Hippocampal formation (tissue), 2 donors: ENCODE measurements around the gene TRPM3.
"Not testable (repeated sequence)": the region's sequence is repeated elsewhere in the genome, so short reads cannot be mapped to it uniquely, and the experiment has no call there.

ENCODE experiments used
- DNase-seq, 2 donors: peaks; one replicate each; lab custom pipeline; 2025; lab: John Stamatoyannopoulos, UW

TRPM3 gene

GRCh38 chr9:70998962-70999361 lies 122.5 kb downstream of the TRPM3 start:
- no peak for DNase-seq

GRCh38 chr9:70995511-70995910 lies 125.9 kb downstream of the TRPM3 start:
- no peak for DNase-seq

DNA sequence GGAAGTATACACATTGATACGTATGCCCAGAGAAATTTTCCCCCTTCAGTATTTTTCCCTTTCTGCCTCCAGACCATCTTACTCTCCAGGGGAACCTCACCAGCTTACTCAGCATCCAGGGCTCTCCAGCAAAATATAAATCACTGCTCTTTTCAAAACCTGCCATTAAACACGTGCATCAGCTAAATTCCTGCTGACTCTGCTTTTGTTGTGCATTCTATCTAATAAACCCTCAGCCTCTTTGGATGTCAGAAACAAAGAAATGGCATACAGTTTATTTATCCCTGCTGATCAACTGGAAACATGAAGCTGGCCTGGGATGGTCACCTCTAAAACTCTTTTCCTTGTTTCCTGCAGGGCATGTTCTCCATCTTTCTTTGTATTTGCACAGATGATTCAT lies 126.8 kb downstream of the TRPM3 start:
- no peak for DNase-seq

GRCh38 chr9:70988551-70988950 lies 132.9 kb downstream of the TRPM3 start:
- DNase-seq, result no peak

GRCh38 chr9:70987986-70988385 lies 133.4 kb downstream of the TRPM3 start:
- no peak for DNase-seq

DNA sequence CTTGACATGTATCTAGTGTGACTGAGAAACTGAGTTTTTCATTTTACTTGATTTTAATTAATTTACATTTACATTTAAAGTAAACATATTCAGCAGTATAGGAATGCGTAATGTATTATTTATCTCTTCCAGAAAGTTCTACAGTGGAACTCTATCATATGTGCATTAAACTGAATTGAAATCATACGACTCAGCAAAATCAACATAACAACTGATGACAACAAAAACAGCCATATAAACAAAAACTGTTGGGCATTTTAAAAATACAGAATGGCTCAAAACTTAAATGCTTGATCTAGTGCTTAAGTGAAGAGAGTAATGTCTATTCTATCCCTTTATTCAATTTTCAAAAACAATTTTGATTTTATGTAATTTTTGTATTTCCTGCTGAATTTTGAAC lies 134.4 kb downstream of the TRPM3 start:
- no peak for DNase-seq

- no peak for DNase-seq
Measured at GRCh38 chr9:70983723-70984295, 137.6 kb downstream of the TRPM3 start.

DNA sequence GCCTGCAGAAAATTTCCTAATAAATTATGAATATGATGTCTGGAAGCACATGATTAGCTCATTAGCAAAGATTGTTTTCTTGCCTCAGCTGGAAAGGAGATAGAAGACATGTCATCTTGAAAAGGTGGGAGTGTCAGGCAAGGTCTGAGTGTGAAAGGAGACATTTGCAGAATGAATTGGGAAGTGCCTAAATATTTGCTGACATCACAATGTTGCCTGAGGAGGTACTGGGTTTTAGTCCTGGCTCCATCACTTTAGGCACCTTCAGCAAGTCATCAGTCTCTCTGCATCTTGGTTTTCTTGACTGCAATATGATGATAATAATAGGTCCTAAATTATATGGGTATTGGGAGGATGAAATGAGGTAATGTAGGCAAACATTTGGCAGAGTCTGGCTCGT lies 140.1 kb downstream of the TRPM3 start:
- DNase-seq, result no peak

- no peak for DNase-seq
Measured at GRCh38 chr9:70979966-70980365, 141.5 kb downstream of the TRPM3 start.

DNA sequence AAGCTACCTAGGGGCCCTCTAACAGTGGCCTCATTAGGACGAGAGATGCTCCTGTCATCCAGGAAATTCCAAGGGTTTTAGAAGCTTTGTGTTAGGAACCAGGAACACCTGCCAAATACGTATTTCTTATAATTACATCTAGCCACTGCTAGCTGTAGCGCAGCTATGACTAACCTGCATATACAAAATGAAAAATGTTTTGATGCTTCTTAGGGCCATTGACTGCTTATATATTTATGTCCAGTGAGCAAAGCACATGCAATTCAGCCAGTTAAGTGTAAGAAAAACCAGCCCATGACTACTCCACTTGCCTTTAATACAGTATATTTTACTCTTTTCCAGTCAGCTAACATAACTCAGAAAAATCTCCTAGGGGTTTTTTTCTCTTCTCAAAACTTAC lies 143.3 kb downstream of the TRPM3 start:
- DNase-seq, result no peak

- DNase-seq, result no peak
Measured at GRCh38 chr9:70975821-70976220, 145.6 kb downstream of the TRPM3 start.

DNA sequence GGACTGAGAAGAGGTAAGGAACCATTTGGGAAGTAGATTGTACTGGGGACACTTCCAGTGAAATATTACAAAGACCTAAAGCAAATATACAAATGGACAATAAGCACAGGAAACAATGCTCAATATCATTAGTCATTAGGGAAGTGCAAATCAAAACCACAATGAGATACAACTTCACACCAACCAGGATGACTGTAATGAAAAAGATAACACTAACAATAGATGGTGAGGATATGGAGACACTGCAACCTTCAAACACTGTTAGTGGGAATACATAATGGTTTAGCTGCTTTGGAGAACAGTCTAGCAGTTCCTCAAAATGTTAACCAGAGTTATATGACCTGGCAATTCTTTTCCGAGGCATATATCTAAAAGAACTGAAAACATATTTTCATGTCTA lies 149.7 kb downstream of the TRPM3 start:
- DNase-seq, result no peak

DNA sequence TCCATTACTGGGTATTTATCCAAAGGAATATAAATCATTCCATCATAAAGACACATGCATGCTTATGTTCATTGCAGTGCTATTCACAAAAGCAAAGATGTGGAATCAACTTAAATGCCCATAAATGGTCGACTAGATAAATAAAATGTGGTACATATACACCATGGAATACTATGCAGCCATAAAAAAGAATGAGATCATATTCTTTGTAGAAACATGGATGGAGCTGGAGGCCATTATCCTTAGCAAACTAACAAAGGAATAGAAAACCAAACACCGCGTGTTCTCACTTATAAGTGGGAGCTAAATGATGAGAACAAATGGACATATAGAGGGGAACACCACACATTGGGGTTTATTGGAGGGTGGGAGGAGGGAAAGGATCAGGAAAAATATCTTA lies 155.0 kb downstream of the TRPM3 start:
- DNase-seq, result not testable (repeated sequence)

GRCh38 chr9:70964861-70965260 lies 156.6 kb downstream of the TRPM3 start:
- no peak for DNase-seq

- DNase-seq, result no peak
Measured at GRCh38 chr9:70963554-70963953, 157.9 kb downstream of the TRPM3 start.

- no peak for DNase-seq
Measured at GRCh38 chr9:70962761-70963440, 158.5 kb downstream of the TRPM3 start.

DNA sequence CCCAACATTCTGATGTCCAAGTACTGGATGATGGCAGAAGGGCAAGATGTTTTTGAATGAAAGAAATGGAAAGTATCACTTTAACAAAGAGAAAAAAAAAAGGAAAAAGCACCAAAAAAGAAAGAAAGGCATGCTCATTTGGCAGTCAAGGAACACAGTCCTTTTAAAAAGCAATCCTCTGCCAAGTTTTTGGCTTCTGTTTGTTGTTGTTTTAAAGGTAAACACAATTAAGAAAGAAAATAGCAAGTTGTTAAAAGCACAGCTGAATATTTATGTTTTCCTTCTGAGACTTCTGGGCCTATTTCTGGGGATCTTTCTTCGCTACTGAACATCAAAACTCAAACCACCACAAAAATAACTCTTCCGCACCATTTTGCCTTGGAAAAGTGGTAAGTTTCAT lies 162.1 kb downstream of the TRPM3 start:
- DNase-seq, result peak in 1 of 2 donors; percentile 10

DNA sequence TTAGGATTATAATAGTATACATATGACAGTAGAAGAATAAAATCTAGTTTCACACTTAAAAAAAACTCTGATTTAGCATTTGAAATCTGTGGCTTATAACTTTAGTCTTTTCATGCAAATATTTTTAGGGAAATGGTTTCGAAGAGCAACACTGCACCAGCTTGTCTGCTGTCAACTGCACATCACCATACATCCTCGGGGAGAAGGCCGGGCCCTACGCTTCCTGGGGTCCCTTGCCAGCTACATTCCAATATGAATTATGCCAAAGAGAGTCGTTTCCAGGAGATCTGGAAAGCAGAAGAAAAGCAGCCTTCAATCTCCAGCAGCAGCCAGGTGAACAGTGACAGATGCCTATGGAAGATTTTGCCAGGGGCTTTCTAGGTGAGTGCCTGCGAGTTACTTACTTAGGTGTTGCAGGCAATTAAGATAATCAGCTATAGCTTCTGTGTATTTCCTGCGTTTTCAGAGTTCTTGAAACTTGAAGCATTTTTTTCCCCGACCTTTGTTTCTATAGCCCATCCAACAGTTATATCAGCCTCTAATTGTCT lies 166.8 kb downstream of the TRPM3 start:
- DNase-seq, result no peak

DNA sequence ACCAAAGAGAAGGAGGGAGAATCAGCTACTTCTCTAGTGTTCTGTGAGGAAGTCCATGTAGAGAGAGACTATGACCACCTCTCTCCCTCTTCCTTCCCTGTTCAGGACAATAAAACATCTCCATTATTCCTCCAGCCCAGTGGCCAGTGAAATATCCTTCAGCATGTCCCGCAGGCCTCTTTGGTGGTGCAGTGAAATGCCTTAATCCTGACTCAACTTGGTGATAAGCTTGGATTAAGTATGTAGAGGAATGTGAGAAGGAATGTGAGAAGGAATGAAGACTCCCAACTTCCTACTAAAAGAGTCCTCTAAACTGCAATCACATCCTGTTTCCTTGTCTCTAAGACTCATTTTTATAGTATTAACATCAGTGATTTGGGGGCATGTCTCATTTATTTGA lies 167.3 kb downstream of the TRPM3 start:
- no peak for DNase-seq

DNA sequence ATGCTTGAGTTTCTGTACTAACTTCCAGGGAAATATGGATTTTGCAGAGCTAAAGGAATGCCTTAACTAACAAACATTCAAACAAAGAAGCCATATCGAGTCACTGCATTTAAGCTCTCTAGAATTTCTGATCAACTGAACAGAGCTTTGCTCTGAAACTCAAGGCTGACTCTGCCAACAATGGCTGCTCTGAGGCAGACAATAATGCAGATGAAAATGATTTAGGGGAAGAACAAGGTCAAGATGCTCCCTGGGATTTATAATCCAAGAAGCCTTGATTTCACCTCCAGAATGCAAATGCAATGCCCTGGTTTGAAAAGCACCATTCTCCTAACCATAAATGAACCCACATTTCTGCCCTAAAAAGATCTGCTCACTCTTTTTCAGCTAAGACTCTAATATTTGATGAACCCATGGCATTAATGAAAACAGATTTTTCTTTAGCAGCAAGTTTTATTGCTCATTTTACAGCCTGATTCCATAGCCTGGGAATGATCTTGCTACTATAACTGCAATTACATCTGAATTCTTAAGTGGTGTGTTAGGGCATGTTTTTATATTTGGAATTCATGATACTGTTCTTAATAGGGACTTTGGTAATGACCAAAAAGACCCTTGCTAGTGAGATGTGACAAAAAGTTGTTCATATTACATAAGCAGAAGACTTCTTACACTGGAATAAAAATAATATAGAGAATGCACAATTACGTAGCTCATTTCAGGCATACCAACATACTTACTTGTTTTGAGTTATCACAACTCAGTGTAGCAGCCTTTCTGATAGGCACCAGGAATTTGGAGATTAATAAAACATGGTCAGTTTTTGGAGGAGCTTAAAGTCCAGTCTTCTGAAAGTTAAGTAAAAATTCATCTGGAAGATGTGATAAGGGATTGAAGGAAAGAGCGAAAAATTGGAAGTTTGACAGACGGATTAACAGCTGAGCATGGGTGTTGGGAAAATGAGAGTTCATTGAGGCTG lies 169.4 kb downstream of the TRPM3 start:
- DNase-seq, result no peak

- no peak for DNase-seq
Measured at GRCh38 chr9:70950270-70950669, 171.2 kb downstream of the TRPM3 start.

DNA sequence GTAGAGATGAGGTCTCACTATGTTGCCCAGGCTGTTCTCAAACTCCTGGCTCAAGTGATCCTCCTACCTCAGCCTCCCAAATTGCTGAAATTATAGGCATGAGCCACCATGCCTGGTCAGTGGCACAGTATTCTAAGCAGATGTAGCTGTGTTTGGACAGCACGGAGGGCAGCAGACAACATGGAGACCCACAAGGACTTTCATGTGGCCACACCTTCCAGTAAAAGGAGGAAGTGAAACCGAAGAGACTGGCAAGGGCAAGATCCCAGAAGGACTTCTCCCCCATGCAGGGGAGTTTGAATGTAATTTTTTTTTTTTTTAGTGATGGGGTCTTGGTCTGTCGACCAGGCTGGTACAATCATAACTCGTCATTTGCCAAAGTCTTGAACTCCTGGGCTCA lies 172.2 kb downstream of the TRPM3 start:
- no peak for DNase-seq

GRCh38 chr9:70948744-70949143 lies 172.7 kb downstream of the TRPM3 start:
- DNase-seq, result no peak
